ENCODE results near the gene CAMP.
"Not testable (repeated sequence)": the region's sequence is repeated elsewhere in the genome, so short reads cannot be mapped to it uniquely, and the experiment has no call there.

The CAMP gene

DNA sequence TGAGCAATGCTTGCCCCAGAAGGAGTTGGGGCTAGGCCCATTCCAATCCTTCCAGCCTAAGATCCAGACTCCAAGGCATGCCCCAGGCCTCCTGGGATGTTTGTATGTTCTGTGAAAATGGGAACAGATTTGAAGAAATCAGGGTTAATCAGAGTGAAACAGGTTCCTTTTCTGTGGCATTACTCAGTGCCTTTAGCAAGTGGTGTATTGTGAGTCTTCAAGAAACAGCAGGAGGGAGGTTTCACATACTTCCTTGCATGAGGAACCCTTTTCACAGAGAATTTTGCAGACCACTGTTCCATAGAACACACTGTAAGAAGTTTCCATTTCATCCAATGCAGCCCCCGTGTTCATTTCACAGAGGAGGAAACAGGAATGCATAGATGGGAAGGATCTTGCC, 26.7 kb upstream of the CAMP start:
- no peaks in the 10 kb centered on the region for H3K36me3 ChIP-seq (ENCODE audit: insufficient read depth, low read length)
- H3K9ac ChIP-seq (ENCODE audit: low read depth, low read length) = no peak overlapping the region
- no peaks in the 10 kb centered on the region for H3K9me3 ChIP-seq (ENCODE audit: control insufficient read depth, insufficient read depth, low read length)
- peaks cover 6% of the 10 kb centered on the region; the same call in 1 of the 2 replicates for H3K4me1 ChIP-seq (ENCODE audit: insufficient read depth, low read length)

DNA sequence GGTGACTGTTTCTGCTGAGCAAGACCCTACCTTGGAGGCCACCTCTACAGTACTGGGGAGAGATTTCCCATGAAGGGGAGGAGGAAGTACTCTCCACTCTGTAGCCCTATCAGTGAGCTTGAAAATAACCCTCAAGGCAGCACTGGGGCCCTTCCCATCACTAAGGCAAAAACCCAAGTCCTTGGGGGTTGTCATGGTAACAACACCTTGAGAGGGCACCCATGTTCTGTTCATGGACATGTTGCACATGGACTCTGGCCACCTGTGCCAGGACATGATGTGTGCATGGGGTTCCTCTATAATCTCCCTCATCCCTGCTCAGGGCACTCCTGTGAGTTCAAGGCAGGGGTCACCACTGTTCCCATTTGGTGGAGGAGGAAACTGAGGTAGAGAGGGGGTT, 24.2 kb upstream of the CAMP start:
- Histone ChIP-seq H3K36me3 (ENCODE audit: insufficient read depth, low read length) (no peaks in the 10 kb centered on the region), H3K9me3 (ENCODE audit: control insufficient read depth, insufficient read depth, low read length) (no peaks in the 10 kb centered on the region), H3K4me1 (ENCODE audit: insufficient read depth, low read length) (peaks cover 12% of the 10 kb centered on the region), H3K9ac (ENCODE audit: low read depth, low read length) (no peak overlapping the region)

DNA sequence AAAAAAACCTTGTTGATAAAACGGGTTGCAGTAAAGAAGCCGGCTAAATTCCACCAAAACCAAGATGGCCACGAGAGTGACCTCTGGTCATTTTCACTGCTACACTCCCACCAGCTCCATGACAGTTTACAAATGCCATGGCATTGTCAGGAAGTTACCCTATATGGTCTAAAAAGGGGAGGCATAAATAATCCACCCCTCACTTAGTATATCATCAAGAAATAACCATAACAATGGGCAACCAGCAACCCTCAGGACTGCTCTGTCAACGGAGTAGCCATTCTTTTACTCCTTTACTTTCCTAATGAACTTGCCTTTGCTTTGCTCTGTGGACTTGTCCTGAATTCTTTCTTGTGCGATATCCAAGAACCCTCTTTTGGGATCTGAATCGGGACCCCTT, 20.7 kb upstream of the CAMP start:
- Histone ChIP-seq H3K36me3 (ENCODE audit: insufficient read depth, low read length) (no peaks in the 10 kb centered on the region), H3K4me1 (ENCODE audit: insufficient read depth, low read length) (peaks cover 6% of the 10 kb centered on the region; the same call in 1 of the 2 replicates), H3K9me3 (ENCODE audit: control insufficient read depth, insufficient read depth, low read length) (no peaks in the 10 kb centered on the region), H3K9ac (ENCODE audit: low read depth, low read length) (no peak overlapping the region)

DNA sequence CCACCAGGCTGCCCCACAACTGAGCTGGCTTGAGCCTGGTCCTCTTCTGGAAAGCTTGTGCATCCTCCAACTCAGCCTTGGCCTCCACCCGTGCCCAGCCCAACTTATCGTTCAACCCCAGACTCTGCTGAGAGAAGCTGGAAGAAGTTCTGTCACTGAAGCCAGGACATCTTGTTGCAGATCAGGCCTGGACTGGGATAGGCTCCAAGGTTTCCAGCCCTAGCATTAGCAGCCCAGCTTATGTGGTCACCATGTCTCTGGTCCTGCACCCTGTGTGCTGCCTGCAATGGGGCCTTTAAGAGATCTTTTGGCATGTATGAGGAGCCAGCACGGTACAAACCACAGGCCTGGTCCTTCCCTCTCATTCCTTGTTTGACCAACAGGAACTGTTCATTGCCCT, 15.2 kb upstream of the CAMP start:
- H3K9ac ChIP-seq (ENCODE audit: low read depth, low read length) = no peak overlapping the region
- H3K36me3 ChIP-seq (ENCODE audit: insufficient read depth, low read length) = no peaks in the 10 kb centered on the region
- no peaks in the 10 kb centered on the region for H3K9me3 ChIP-seq (ENCODE audit: control insufficient read depth, insufficient read depth, low read length)
- peaks cover under 1% of the 10 kb centered on the region; the same call in 1 of the 2 replicates for H3K4me1 ChIP-seq (ENCODE audit: insufficient read depth, low read length)

DNA sequence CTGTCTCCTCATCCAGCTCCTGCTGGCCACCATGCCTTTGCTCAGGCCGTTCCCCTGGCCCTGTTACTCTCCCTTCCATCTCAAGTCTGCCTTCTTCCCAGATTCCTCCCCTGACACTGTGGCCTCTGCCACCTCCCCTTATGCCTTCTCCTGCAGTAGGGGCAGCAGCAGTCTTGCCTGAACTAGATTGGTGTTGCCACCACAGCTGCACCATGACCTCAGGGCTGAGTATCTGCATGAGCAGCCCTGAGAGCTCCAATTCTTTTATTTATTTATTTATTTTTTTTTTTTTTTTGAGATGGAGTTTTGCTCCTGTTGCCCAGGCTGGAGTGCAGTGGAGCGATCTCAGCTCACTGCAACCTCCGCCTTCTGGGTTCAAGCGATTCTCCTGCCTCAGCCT, 13.8 kb upstream of the CAMP start:
- Histone ChIP-seq H3K36me3 (ENCODE audit: insufficient read depth, low read length) (no peaks in the 10 kb centered on the region), H3K9ac (ENCODE audit: low read depth, low read length) (no peak overlapping the region), H3K9me3 (ENCODE audit: control insufficient read depth, insufficient read depth, low read length) (no peaks in the 10 kb centered on the region), H3K4me1 (ENCODE audit: insufficient read depth, low read length) (no peaks in the 10 kb centered on the region)

DNA sequence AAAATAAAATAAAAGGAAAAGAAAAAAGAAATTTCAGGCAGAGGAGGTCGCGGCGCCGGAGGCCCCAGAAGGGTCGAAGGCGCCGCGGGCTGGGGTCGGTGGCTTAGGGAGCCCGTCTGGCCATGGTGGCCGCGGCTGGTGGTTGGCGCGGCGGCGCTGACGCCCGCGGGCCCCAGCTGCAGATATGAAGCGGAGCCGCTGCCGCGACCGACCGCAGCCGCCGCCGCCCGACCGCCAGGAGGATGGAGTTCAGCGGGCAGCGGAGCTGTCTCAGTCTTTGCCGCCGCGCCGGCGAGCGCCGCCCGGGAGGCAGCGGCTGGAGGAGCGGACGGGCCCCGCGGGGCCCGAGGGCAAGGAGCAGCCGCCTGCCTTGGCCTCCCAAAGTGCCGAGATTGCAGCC, 12.8 kb upstream of the CAMP start:
- H3K4me1 ChIP-seq (ENCODE audit: insufficient read depth, low read length); H3K9ac ChIP-seq (ENCODE audit: low read depth, low read length); H3K9me3 ChIP-seq (ENCODE audit: control insufficient read depth, insufficient read depth, low read length); H3K36me3 ChIP-seq (ENCODE audit: insufficient read depth, low read length): not testable (repeated sequence)

DNA sequence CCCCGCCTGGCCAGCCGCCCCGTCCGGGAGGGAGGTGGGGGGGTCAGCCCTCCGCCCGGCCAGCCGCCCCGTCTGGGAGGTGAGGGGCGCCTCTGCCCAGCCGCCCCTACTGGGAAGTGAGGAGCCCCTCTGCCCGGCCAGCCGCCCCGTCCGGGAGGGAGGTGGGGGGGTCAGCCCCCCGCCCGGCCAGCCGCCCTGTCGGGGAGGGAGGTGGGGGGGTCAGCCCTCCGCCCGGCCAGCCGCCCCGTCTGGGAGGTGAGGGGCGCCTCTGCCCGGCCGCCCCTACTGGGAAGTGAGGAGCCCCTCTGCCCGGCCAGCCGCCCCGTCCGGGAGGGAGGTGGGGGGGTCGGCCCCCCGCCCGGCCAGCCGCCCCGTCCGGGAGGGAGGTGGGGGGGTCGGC, 11.5 kb upstream of the CAMP start:
- H3K36me3 ChIP-seq (ENCODE audit: insufficient read depth, low read length) = not testable (repeated sequence)

DNA sequence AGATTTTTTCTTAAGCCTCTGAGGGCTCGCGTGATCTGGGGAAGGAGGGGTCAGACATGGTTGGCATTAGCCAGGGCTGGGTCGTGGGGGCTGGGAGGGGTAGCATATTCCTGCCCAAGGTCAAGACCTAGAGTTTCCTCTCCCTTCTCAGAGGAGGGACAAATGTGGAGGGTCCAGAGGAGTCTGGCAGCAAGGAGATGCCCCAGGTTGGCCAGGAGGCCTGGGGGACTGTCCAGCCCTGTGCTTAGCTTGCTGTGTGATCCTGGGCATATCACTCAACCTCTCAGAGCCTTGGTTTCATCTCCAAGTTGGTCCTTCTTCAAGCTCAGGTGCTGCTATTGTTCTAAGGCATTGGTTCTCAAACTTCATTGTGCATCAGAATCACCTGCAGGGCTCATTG, 9.1 kb upstream of the CAMP start:
- H3K4me1 ChIP-seq (ENCODE audit: insufficient read depth, low read length) = no peaks in the 10 kb centered on the region
- H3K36me3 ChIP-seq (ENCODE audit: insufficient read depth, low read length) = no peaks in the 10 kb centered on the region
- no peak overlapping the region for H3K9ac ChIP-seq (ENCODE audit: low read depth, low read length)
- no peaks in the 10 kb centered on the region for H3K9me3 ChIP-seq (ENCODE audit: control insufficient read depth, insufficient read depth, low read length)

More for the DNA sequence above, 11.5 kb upstream of the CAMP start:
- not testable (repeated sequence) for H3K9me3 ChIP-seq (ENCODE audit: control insufficient read depth, insufficient read depth, low read length); H3K9ac ChIP-seq (ENCODE audit: low read depth, low read length); H3K4me1 ChIP-seq (ENCODE audit: insufficient read depth, low read length)

DNA sequence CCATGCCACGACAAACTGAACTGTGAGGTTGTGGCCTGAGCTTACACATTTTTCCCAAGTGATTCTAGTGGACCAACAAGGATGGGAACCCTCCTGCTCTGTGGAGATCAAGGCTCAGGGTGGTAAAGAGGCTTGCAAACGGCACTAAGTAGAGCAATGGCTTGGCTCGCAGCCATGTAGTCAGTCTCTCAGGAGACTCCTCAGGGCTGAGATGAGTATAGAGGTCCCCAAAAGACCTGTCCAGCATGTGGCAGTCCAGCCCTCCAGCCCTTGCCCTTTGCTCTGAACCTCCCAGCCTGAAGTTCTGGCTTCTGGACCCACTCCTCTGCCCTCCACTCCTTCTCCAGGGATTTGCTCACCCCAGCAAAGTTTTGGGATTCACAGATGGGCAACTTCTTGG, 8.3 kb upstream of the CAMP start:
- no peaks in the 10 kb centered on the region for H3K9me3 ChIP-seq (ENCODE audit: control insufficient read depth, insufficient read depth, low read length)
- no peak overlapping the region for H3K9ac ChIP-seq (ENCODE audit: low read depth, low read length)
- no peaks in the 10 kb centered on the region for H3K4me1 ChIP-seq (ENCODE audit: insufficient read depth, low read length)
- H3K36me3 ChIP-seq (ENCODE audit: insufficient read depth, low read length) = no peaks in the 10 kb centered on the region

DNA sequence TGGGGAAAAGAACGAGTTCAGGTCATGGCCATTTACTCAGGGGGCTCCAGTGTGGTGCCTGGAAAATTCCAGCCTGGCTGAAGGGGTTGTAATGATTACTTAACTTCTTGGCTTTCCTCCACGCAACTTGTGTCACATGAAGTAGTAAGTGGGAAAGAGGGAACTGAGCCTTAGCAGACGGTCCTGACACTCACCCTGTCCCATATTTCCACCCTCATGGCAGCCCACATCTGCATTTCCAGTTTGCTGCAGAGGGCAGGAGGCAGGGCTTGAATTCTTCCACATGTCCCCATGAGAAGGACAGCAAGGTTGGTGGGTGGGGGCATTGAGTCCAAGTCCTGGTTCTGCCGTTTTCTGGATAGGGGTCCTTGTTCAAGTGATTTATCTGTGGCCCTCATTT, 7.8 kb upstream of the CAMP start:
- H3K4me1 ChIP-seq (ENCODE audit: insufficient read depth, low read length) = no peaks in the 10 kb centered on the region
- H3K9me3 ChIP-seq (ENCODE audit: control insufficient read depth, insufficient read depth, low read length) = no peaks in the 10 kb centered on the region
- no peak overlapping the region for H3K9ac ChIP-seq (ENCODE audit: low read depth, low read length)
- H3K36me3 ChIP-seq (ENCODE audit: insufficient read depth, low read length) = no peaks in the 10 kb centered on the region

DNA sequence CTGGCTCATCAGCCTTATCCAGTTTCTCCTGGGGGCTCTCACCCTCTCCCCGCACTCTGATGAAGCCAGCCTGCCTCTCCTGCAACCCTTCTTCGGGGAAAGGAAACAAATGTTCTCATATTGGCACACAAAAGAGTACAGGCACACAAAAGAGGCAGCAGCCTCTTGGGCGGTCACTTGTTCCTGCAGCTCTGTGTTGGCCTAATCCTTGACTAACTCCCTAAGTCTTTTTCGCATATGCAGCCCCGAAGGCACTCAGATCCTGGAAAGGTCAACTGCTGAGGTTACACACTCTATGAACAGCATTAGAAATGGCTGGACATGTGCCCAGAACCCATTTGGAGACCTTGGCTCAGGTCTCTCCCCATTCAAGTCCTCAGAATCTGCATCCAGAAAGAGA, 7.4 kb upstream of the CAMP start:
- Histone ChIP-seq H3K9me3 (ENCODE audit: control insufficient read depth, insufficient read depth, low read length) (no peaks in the 10 kb centered on the region), H3K4me1 (ENCODE audit: insufficient read depth, low read length) (no peaks in the 10 kb centered on the region), H3K36me3 (ENCODE audit: insufficient read depth, low read length) (no peaks in the 10 kb centered on the region), H3K9ac (ENCODE audit: low read depth, low read length) (no peak overlapping the region)

DNA sequence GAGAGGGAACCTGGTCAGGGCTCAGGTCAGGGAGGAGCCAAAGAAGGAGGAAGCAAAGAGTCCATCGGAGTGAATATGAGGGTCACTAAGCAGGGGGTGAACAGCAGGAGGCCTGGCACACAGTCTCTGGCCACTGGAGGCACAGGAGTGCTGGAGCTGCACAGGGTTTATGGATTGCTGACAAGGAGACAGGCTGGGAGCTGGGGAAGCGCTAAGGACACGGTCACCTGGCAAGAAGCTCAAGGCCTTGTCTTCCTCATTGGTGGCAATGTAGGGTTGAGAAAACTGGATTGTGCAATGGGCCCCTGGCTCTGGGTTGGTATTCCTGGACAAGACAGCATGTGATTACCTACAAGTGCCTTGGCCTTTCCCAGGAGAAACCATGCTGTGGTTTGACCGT, 5.8 kb upstream of the CAMP start:
- H3K36me3 ChIP-seq (ENCODE audit: insufficient read depth, low read length) = no peaks in the 10 kb centered on the region
- H3K9ac ChIP-seq (ENCODE audit: low read depth, low read length) = no peak overlapping the region
- no peaks in the 10 kb centered on the region for H3K4me1 ChIP-seq (ENCODE audit: insufficient read depth, low read length)
- H3K9me3 ChIP-seq (ENCODE audit: control insufficient read depth, insufficient read depth, low read length) = no peaks in the 10 kb centered on the region

DNA sequence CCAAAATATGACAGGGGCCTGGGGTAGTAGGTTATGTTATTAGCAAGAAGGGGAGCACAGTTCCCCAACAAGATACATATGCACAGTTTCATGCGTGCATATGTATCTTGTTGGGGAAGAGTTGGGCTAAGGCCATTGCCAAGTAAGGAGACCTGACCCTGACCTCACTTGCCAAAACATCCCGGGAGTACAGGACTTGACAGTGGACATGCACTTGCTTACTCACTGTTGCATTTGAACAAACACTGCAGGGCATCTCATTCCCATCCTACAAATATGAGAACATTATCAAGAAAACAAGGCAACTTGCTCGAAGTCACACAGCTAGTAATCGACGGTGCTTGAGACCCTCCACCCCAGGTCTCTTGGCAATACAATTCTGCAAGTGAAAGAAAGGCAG, 4.8 kb upstream of the CAMP start:
- Histone ChIP-seq H3K36me3 (ENCODE audit: insufficient read depth, low read length) (no peaks in the 10 kb centered on the region), H3K9me3 (ENCODE audit: control insufficient read depth, insufficient read depth, low read length) (no peaks in the 10 kb centered on the region), H3K4me1 (ENCODE audit: insufficient read depth, low read length) (no peaks in the 10 kb centered on the region), H3K9ac (ENCODE audit: low read depth, low read length) (no peak overlapping the region)

DNA sequence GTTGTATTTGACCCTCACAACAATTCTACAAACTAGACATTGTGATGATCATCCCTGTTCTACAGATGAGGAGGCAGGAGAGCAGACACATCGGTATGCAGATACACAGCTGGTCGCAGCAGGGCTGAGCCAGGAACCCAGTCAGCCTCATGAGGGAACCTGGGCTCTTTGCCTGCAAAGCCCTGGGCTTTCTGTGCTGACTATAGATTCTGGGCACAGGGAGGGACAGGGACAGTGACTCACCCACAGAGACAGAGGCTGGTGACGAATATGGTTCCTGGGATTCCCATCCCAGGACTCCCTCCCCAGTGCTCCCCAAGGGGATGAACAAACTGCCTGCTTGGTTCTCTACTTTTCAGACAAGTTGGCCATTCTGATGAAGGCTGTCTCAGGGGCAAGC, 3.8 kb upstream of the CAMP start:
- no peaks in the 10 kb centered on the region for H3K4me1 ChIP-seq (ENCODE audit: insufficient read depth, low read length)
- no peaks in the 10 kb centered on the region for H3K36me3 ChIP-seq (ENCODE audit: insufficient read depth, low read length)
- H3K9me3 ChIP-seq (ENCODE audit: control insufficient read depth, insufficient read depth, low read length) = no peaks in the 10 kb centered on the region
- H3K9ac ChIP-seq (ENCODE audit: low read depth, low read length) = no peak overlapping the region

DNA sequence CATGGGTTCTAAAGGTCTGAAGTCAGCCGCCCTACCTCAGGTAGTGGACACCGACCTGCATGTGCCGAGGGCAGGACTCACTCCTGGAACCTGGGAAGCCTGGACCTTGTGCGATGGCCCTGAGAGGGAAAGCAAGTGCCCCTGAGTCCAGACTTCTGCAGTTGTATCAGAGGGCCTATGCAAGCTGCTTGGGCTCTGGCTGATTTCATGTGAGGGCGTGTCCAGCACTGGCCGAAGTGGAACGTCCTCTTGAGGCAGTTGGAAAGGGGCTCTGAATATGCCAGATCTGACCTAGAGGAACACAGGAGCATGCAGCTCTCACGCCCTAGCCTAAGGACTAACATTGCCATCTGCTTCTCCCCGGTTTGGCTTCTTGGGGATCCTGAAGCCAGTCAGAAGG, 2.5 kb upstream of the CAMP start:
- Histone ChIP-seq H3K4me1 (ENCODE audit: insufficient read depth, low read length) (no peaks in the 10 kb centered on the region), H3K9ac (ENCODE audit: low read depth, low read length) (no peak overlapping the region), H3K36me3 (ENCODE audit: insufficient read depth, low read length) (no peaks in the 10 kb centered on the region), H3K9me3 (ENCODE audit: control insufficient read depth, insufficient read depth, low read length) (no peaks in the 10 kb centered on the region)

DNA sequence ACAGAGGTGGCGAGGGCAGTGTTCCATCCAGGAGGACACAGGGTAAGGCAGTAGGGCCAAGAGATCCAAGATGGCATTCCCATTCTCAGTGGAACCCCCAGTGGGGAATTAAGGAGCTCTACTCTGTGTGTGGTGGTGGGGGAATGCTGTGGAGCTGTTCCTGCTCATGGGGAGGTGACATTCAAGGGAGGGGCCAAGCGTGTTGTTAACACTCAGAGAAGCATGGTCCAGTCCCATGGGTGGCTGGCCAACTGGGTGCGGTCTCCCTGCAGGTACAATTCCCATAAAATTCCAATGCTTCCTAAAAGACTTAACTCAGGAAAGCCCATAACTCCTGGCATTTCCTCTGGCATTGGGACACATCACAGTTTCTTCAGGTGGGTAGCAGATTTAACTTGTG, 2.3 kb downstream of the CAMP start:
- Histone ChIP-seq H3K36me3 (ENCODE audit: insufficient read depth, low read length) (no peaks in the 10 kb centered on the region), H3K4me1 (ENCODE audit: insufficient read depth, low read length) (no peaks in the 10 kb centered on the region), H3K9ac (ENCODE audit: low read depth, low read length) (no peak overlapping the region)

More for the DNA sequence above, 2.3 kb downstream of the CAMP start:
- no peaks in the 10 kb centered on the region for H3K9me3 ChIP-seq (ENCODE audit: control insufficient read depth, insufficient read depth, low read length)
